ENCODE measurements around the gene FUS. TPM values are rescaled to one million over a fixed set of nuclear protein-coding genes. Genes with fewer than 3 reads are reported as not detected.
A peak's percentile ranks its signal among the peaks of the same experiment; 100 is the strongest.

The FUS gene
- total and polyA plus RNA-seq, 4 experiments from 2014 or later = 88.1 to 536 (median 332) TPM

GRCh38 chr16:31201582-31202413 is 21.9 kb downstream of the FUS start:
- Mint-ChIP-seq H3K4me1 (peaks cover 35 to 65% (median 46%) of the 10 kb centered on the region in 4 donors), H3K9me3 (peaks cover 0 to 11% (median 0%) of the 10 kb centered on the region in 8 donors), H3K27ac (peak overlapping the region; percentile 75 to 92 (median 86)), H3K27me3 (no peaks in the 10 kb centered on the region), H3K4me3 (peak overlapping the region; percentile 88 to 94 (median 90)), H3K36me3 (peaks cover 0 to 34% of the 10 kb centered on the region in 2 donors)
- intact Hi-C loops (cut with micrococcal nuclease) = loop anchor here (2.0 kb wide), 2 partner anchors 23 to 241 kb away; partner anchors contain the start of gene ZNF843
- H3K4me3 ChIP-seq (ENCODE audit: low read length in 2 of 2) = peak overlapping the region; percentile 57 to 94
- no peaks in the 10 kb centered on the region for H3K9me3 ChIP-seq (ENCODE audit: control insufficient read depth in 1 of 2, low read length in 2 of 2)
- DNase-seq = peak; percentile 52 to 61 (median 58)
- H3K36me3 ChIP-seq (ENCODE audit: insufficient read depth, low read length) = no peaks in the 10 kb centered on the region
- H3K27ac ChIP-seq (ENCODE audit: low read depth, low read length) = peak overlapping the region; percentile 59
- ChIA-PET POLR2A (ENCODE audit: partially characterized antibody) (interaction anchor here (0.5 to 6.0 kb wide), 22 partner anchors 8 to 675 kb away, joined by 3 to 119 read pairs (median 8); partner anchors contain the start of genes ARMC5, FUS, KAT8 and PYDC1), CTCF (ENCODE audit: partially characterized antibody) (interaction anchor here (0.9 to 3.3 kb wide), 10 partner anchors 8 to 241 kb away, joined by 3 to 11 read pairs (median 4); partner anchors contain the start of gene KAT8)
- H3K4me1 ChIP-seq (ENCODE audit: insufficient read depth, low read length) = peaks cover 49% of the 10 kb centered on the region
- H3K27me3 ChIP-seq (ENCODE audit: insufficient read depth, low read length) = no peaks in the 10 kb centered on the region

GRCh38 chr16:31202414-31203375 is 22.8 kb downstream of the FUS start, which contains the start of gene PYCARD:
TSS of gene PYCARD (minus strand) at chr16:31202760. CDS start at chr16:31202690, 70 bp downstream.
- DNase-seq = peak in 4 of 5 donors; percentile 37 to 49 (median 44)
- ChIA-PET CTCF (ENCODE audit: partially characterized antibody) (interaction anchor here (1.0 to 3.3 kb wide), 7 partner anchors 10 to 242 kb away, joined by 3 to 11 read pairs (median 4); partner anchors contain the start of gene KAT8), POLR2A (ENCODE audit: partially characterized antibody) (interaction anchor here (0.8 to 6.0 kb wide), 16 partner anchors 10 to 674 kb away, joined by 3 to 119 read pairs (median 10); partner anchors contain the start of genes ARMC5, FUS, KAT8 and PYDC1)
- Histone ChIP-seq H3K4me1 (ENCODE audit: insufficient read depth, low read length) (peaks cover 49% of the 10 kb centered on the region), H3K9me3 (ENCODE audit: control insufficient read depth in 1 of 2, low read length in 2 of 2) (no peaks in the 10 kb centered on the region), H3K27ac (ENCODE audit: low read depth, low read length) (peak within 1 kb of the TSS; percentile 59), H3K27me3 (ENCODE audit: insufficient read depth, low read length) (no peaks in the 10 kb centered on the region), H3K36me3 (ENCODE audit: insufficient read depth, low read length) (no peaks in the 10 kb centered on the region), H3K4me3 (ENCODE audit: low read length in 2 of 2) (peak within 1 kb of the TSS; percentile 57 to 94)
- peaks cover 0 to 11% (median 0%) of the 10 kb centered on the region in 8 donors for H3K9me3 Mint-ChIP-seq
- intact Hi-C loops (cut with micrococcal nuclease) = loop anchor here (2.0 kb wide), 1 partner anchor 24 kb away; no protein-coding TSS in a partner anchor
- peaks cover 35 to 65% (median 46%) of the 10 kb centered on the region in 4 donors for H3K4me1 Mint-ChIP-seq
- H3K36me3 Mint-ChIP-seq = peaks cover 0 to 31% of the 10 kb centered on the region in 2 donors
- H3K27ac Mint-ChIP-seq = peak within 1 kb of the TSS; percentile 70 to 92 (median 84)
- H3K27me3 Mint-ChIP-seq = no peaks in the 10 kb centered on the region
- peak within 1 kb of the TSS; percentile 88 to 94 (median 90) for H3K4me3 Mint-ChIP-seq

GRCh38 chr16:31204871-31205666 is 25.1 kb downstream of the FUS start:
- H3K4me1 Mint-ChIP-seq = peaks cover 21 to 43% (median 30%) of the 10 kb centered on the region in 4 donors
- intact Hi-C loops (cut with micrococcal nuclease) = no loop called here
- POLR2A ChIA-PET (ENCODE audit: partially characterized antibody) = interaction anchor here (6.0 kb wide), 1 partner anchor 27 kb away, joined by 119 read pairs; the partner anchor contains the start of gene FUS
- DNase-seq = no peak
- peak overlapping the region in 4 of 7 donors; percentile 19 to 91 (median 63) for H3K27ac Mint-ChIP-seq
- peaks cover 0 to 8% (median 0%) of the 10 kb centered on the region in 8 donors for H3K9me3 Mint-ChIP-seq
- H3K4me3 Mint-ChIP-seq = peak overlapping the region in 4 of 8 donors; percentile 7 to 69 (median 60)
- no peaks in the 10 kb centered on the region for H3K9me3 ChIP-seq (ENCODE audit: control insufficient read depth in 1 of 2, low read length in 2 of 2)
- H3K36me3 ChIP-seq (ENCODE audit: insufficient read depth, low read length) = no peaks in the 10 kb centered on the region
- H3K36me3 Mint-ChIP-seq = peaks cover 0 to 13% of the 10 kb centered on the region in 2 donors
- H3K27ac ChIP-seq (ENCODE audit: low read depth, low read length) = no peak overlapping the region
- H3K27me3 Mint-ChIP-seq = no peaks in the 10 kb centered on the region
- H3K4me3 ChIP-seq (ENCODE audit: low read length in 2 of 2) = no peak overlapping the region
- H3K4me1 ChIP-seq (ENCODE audit: insufficient read depth, low read length) = peaks cover 28% of the 10 kb centered on the region
- CTCF ChIA-PET (ENCODE audit: partially characterized antibody) = interaction anchor here (0.7 kb wide), 1 partner anchor 152 kb away, joined by 3 read pairs; no protein-coding TSS in a partner anchor
- no peaks in the 10 kb centered on the region for H3K27me3 ChIP-seq (ENCODE audit: insufficient read depth, low read length)

GRCh38 chr16:31206776-31207175 is 26.8 kb downstream of the FUS start:
- Histone ChIP-seq H3K27ac (ENCODE audit: low read depth, low read length) (no peak overlapping the region), H3K36me3 (ENCODE audit: insufficient read depth, low read length) (no peaks in the 10 kb centered on the region), H3K4me1 (ENCODE audit: insufficient read depth, low read length) (peaks cover 11% of the 10 kb centered on the region), H3K9me3 (ENCODE audit: control insufficient read depth in 1 of 2, low read length in 2 of 2) (no peaks in the 10 kb centered on the region), H3K27me3 (ENCODE audit: insufficient read depth, low read length) (no peaks in the 10 kb centered on the region), H3K4me3 (ENCODE audit: low read length in 2 of 2) (no peak overlapping the region)
- intact Hi-C loops (cut with micrococcal nuclease) = no loop called here
- Mint-ChIP-seq H3K9me3 (peaks cover 0 to 6% (median 0%) of the 10 kb centered on the region in 8 donors), H3K4me1 (peaks cover 12 to 27% (median 18%) of the 10 kb centered on the region in 4 donors), H3K27me3 (peaks cover 0 to 1% of the 10 kb centered on the region in 2 donors), H3K27ac (peak overlapping the region in 1 of 7 donors; percentile 63), H3K36me3 (peaks cover 0 to 7% of the 10 kb centered on the region in 2 donors), H3K4me3 (no peak overlapping the region)
- POLR2A ChIA-PET (ENCODE audit: partially characterized antibody) = interaction anchor here (1.6 kb wide), 1 partner anchor 9 kb away, joined by 4 read pairs; no protein-coding TSS in a partner anchor
- CTCF ChIA-PET (ENCODE audit: partially characterized antibody) = no interaction called here
- DNase-seq = no peak

GRCh38 chr16:31213342-31213741 is 33.4 kb downstream of the FUS start:
- H3K27ac ChIP-seq (ENCODE audit: low read depth, low read length) = no peak overlapping the region
- no peaks in the 10 kb centered on the region for H3K36me3 ChIP-seq (ENCODE audit: insufficient read depth, low read length)
- ChIA-PET CTCF (ENCODE audit: partially characterized antibody) (no interaction called here), POLR2A (ENCODE audit: partially characterized antibody) (interaction anchor here (0.6 to 0.9 kb wide), 2 partner anchors 15 to 118 kb away, joined by 3 to 4 read pairs; no protein-coding TSS in a partner anchor)
- H3K4me1 ChIP-seq (ENCODE audit: insufficient read depth, low read length) = peaks cover 23% of the 10 kb centered on the region
- no peak overlapping the region for H3K4me3 ChIP-seq (ENCODE audit: low read length in 2 of 2)
- peaks cover 0 to 2% (median 0%) of the 10 kb centered on the region in 8 donors for H3K9me3 Mint-ChIP-seq
- no peak for DNase-seq
- H3K4me1 Mint-ChIP-seq = peaks cover 16 to 22% (median 18%) of the 10 kb centered on the region in 4 donors
- peaks cover 25% of the 10 kb centered on the region in 2 donors for H3K27me3 Mint-ChIP-seq
- peaks cover 26% of the 10 kb centered on the region for H3K27me3 ChIP-seq (ENCODE audit: insufficient read depth, low read length)
- no peak overlapping the region for H3K27ac Mint-ChIP-seq
- H3K36me3 Mint-ChIP-seq = no peaks in the 10 kb centered on the region
- intact Hi-C loops (cut with micrococcal nuclease) = no loop called here
- H3K4me3 Mint-ChIP-seq = peak overlapping the region in 1 of 8 donors; percentile 21
- no peaks in the 10 kb centered on the region for H3K9me3 ChIP-seq (ENCODE audit: control insufficient read depth in 1 of 2, low read length in 2 of 2)
